ENCODE results near the gene TFEB.

The TFEB gene

DNA sequence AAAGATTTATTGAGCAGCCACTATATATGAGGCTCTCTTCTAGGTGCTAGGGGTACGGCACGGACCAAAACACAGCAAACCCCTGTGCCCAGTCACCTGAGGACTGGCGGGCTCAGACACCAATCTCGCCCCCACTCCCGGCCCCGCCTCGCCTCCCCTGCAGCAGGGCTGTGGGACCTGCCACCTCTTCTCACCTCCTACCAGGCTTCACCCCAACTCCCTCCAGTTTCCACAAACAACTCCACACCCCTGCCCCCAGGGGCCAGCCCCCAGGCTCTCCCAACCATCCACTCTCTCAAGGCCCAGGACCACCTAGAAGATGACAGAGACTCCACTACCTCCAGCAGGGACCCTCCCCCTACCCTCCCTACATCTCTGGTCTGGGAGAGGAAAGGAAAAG is 6.5 kb downstream of the TFEB start:
- no peaks in the 10 kb centered on the region for H3K79me2 ChIP-seq (ENCODE audit: control insufficient read depth, insufficient read depth, low read length, unreplicated experiment)
- H3K36me3 ChIP-seq (ENCODE audit: insufficient read depth, low read length), result no peaks in the 10 kb centered on the region
- no peak overlapping the region for H2AFZ ChIP-seq (ENCODE audit: low read length, unreplicated experiment)
- H3K27me3 ChIP-seq (ENCODE audit: insufficient read depth, low read length), result no peaks in the 10 kb centered on the region
- no peak overlapping the region for H3K4me3 ChIP-seq (ENCODE audit: low read depth, low read length)
- no peak overlapping the region for H3K27ac ChIP-seq (ENCODE audit: low read depth, low read length)
- peaks cover 34% of the 10 kb centered on the region for H3K4me1 ChIP-seq (ENCODE audit: control insufficient read depth, insufficient read depth, low read length, unreplicated experiment)

DNA sequence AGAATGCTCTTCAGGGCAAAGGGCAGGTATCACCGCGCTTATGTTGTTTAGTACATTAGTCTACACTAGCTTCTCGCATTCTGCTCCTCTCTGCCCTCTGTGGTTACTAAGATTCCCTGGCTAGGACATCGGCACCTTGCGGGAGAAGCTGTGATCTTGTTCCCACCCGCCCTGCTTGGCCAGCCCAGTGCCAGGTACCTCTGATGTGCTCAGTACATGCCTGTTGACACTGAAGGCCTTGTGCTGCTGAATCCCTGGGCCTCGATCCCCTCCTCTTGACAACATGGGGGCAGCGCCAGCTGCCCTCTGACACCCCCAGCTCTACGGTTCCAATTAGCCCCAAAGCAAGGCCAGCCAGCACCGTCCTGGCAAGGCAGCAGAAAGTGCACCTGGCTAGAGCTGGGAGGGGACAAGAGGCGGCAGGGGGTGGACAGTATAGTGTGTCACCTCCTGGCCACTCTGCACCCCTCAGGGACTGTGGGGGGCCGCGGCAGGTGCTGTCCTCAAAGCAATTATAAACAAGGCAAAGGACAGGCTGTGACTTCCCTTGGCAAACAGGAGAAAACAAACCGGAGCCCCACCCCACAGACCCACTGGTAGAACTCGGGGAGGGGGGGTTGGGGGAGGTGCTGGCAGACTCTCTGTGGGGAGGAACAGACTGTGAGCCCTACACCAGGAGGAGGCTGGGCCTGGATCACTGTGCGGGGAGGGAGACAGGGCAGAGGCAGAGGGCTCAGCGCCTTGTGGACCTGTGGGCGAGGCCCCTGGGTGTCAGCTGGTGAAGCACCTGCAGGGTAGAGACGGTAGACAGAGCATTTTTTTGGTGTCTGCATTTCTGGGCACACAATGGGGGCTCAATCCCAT is 7.1 kb downstream of the TFEB start:
- H3K4me1 ChIP-seq (ENCODE audit: control insufficient read depth, insufficient read depth, low read length, unreplicated experiment), result peaks cover 36% of the 10 kb centered on the region

DNA sequence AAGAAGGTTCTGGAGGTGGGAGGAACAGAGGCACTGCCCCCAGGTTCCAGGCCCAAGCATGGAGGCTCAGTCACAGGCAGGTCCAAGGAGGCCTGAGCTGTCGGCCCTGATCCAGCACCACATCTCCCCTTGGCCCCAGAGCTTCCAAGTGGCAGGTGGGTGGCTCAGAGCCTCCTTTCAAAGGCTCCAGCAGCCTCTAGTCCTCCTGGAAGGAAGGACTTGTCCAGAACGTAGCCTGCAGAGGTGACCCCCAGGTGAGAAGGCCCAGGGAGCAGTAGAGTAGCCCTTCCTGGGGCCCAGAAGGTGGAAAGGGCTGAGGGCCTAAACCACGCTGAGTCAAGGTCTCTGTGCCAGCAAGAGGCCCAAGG is 7.7 kb downstream of the TFEB start:
- Histone ChIP-seq H3K27me3 (ENCODE audit: insufficient read depth, low read length) (no peaks in the 10 kb centered on the region), H3K36me3 (ENCODE audit: insufficient read depth, low read length) (no peaks in the 10 kb centered on the region), H3K79me2 (ENCODE audit: control insufficient read depth, insufficient read depth, low read length, unreplicated experiment) (no peaks in the 10 kb centered on the region), H2AFZ (ENCODE audit: low read length, unreplicated experiment) (no peak overlapping the region), H3K4me3 (ENCODE audit: low read depth, low read length) (no peak overlapping the region), H3K4me1 (ENCODE audit: control insufficient read depth, insufficient read depth, low read length, unreplicated experiment) (peaks cover 36% of the 10 kb centered on the region), H3K27ac (ENCODE audit: low read depth, low read length) (no peak overlapping the region)

More for the DNA sequence above, 7.1 kb downstream of the TFEB start:
- H3K27me3 ChIP-seq (ENCODE audit: insufficient read depth, low read length), result no peaks in the 10 kb centered on the region
- no peaks in the 10 kb centered on the region for H3K36me3 ChIP-seq (ENCODE audit: insufficient read depth, low read length)
- H2AFZ ChIP-seq (ENCODE audit: low read length, unreplicated experiment), result no peak overlapping the region
- H3K4me3 ChIP-seq (ENCODE audit: low read depth, low read length), result no peak overlapping the region
- H3K79me2 ChIP-seq (ENCODE audit: control insufficient read depth, insufficient read depth, low read length, unreplicated experiment), result no peaks in the 10 kb centered on the region
- H3K27ac ChIP-seq (ENCODE audit: low read depth, low read length), result no peak overlapping the region

DNA sequence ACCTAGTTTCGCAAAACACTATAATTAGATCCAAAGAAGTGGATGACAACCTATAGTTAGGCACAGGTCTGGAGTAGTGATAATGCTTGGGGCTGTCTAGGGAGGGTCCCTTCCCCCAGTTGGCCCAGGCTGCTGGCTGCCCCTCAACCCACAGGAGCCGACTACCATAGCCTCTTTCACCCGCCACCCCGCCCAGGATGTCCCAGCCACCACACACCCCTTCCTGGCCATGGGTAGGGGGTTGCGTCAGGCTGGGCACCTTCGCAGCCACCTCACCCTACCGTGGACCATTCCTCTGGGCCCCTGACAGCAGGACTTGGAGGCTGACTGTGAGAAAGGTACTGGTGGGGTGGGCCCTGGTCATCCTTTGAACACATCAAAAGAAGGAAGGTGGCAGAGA is 8.5 kb downstream of the TFEB start:
- peaks cover 34% of the 10 kb centered on the region for H3K4me1 ChIP-seq (ENCODE audit: control insufficient read depth, insufficient read depth, low read length, unreplicated experiment)
- H3K4me3 ChIP-seq (ENCODE audit: low read depth, low read length), result no peak overlapping the region
- no peaks in the 10 kb centered on the region for H3K27me3 ChIP-seq (ENCODE audit: insufficient read depth, low read length)
- H3K79me2 ChIP-seq (ENCODE audit: control insufficient read depth, insufficient read depth, low read length, unreplicated experiment), result no peaks in the 10 kb centered on the region
- H2AFZ ChIP-seq (ENCODE audit: low read length, unreplicated experiment), result no peak overlapping the region
- H3K36me3 ChIP-seq (ENCODE audit: insufficient read depth, low read length), result no peaks in the 10 kb centered on the region
- H3K27ac ChIP-seq (ENCODE audit: low read depth, low read length), result no peak overlapping the region

DNA sequence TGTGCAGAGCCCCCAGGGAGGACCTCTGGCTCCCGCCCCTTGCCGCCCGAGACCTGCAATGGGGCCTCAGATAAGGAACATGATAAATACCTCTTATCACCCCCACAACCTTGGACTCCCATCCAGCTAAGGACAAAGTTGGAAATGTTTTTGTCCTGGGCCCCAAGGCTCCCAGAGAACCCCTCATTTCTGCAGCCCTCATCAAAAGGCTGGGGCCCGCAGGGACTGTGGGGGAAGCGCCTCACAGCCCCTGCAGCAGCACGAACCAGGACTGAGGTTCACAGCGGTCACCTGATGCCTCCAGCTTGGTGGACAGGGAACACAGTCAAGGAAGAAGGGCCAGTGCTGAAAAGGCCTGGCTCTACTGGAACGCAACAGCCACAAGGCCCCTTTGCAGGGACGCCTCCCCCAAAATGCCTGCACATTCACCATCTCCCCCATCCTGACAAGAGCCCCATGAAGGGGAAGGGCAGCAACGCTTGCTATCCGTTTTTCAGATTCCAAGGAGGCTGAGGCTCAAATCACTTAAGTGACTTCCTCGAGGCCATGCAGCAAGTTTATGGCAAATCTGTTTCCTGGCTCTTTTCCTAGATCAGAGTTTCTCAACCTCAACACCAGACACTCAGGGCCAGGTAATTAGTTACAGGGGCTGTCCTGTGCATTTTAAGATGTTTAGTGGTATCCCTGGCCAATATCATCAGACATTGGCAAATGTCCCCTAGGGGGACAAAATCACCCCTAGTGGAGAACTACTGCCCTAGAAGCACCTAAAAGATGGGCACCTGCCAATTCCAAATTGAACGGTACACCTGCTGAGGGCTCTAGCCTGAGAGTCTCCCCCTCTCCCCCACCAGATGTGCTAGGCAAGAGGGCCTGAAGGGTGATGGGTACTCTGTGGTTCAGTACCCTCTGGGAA is 10.6 kb downstream of the TFEB start:
- H3K27ac ChIP-seq (ENCODE audit: low read depth, low read length), result no peak overlapping the region
- H3K4me3 ChIP-seq (ENCODE audit: low read depth, low read length), result no peak overlapping the region
- H3K36me3 ChIP-seq (ENCODE audit: insufficient read depth, low read length), result no peaks in the 10 kb centered on the region
- no peaks in the 10 kb centered on the region for H3K27me3 ChIP-seq (ENCODE audit: insufficient read depth, low read length)
- H2AFZ ChIP-seq (ENCODE audit: low read length, unreplicated experiment), result no peak overlapping the region
- peaks cover 19% of the 10 kb centered on the region for H3K4me1 ChIP-seq (ENCODE audit: control insufficient read depth, insufficient read depth, low read length, unreplicated experiment)
- H3K79me2 ChIP-seq (ENCODE audit: control insufficient read depth, insufficient read depth, low read length, unreplicated experiment), result no peaks in the 10 kb centered on the region

DNA sequence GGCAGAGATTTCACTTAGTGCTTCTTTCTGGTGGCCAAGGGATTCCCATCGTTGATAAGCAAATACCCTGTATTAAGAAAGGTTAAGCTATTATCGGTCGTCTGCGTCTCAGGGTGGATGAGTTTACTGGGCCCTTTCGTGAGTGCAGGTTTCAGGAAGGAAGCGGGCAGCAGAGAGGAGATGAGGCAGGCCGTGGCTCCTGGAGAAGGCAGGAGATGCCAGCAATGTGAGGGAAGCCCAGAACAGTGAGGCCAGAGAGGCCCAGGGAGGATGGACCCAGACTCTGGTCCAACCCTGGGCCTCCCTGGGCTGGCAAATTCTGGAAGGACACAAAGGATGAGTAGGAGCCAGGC is 11.2 kb downstream of the TFEB start:
- Histone ChIP-seq H3K4me3 (ENCODE audit: low read depth, low read length) (no peak overlapping the region), H2AFZ (ENCODE audit: low read length, unreplicated experiment) (no peak overlapping the region), H3K27me3 (ENCODE audit: insufficient read depth, low read length) (no peaks in the 10 kb centered on the region), H3K4me1 (ENCODE audit: control insufficient read depth, insufficient read depth, low read length, unreplicated experiment) (peaks cover 19% of the 10 kb centered on the region), H3K27ac (ENCODE audit: low read depth, low read length) (no peak overlapping the region), H3K79me2 (ENCODE audit: control insufficient read depth, insufficient read depth, low read length, unreplicated experiment) (no peaks in the 10 kb centered on the region), H3K36me3 (ENCODE audit: insufficient read depth, low read length) (no peaks in the 10 kb centered on the region)

DNA sequence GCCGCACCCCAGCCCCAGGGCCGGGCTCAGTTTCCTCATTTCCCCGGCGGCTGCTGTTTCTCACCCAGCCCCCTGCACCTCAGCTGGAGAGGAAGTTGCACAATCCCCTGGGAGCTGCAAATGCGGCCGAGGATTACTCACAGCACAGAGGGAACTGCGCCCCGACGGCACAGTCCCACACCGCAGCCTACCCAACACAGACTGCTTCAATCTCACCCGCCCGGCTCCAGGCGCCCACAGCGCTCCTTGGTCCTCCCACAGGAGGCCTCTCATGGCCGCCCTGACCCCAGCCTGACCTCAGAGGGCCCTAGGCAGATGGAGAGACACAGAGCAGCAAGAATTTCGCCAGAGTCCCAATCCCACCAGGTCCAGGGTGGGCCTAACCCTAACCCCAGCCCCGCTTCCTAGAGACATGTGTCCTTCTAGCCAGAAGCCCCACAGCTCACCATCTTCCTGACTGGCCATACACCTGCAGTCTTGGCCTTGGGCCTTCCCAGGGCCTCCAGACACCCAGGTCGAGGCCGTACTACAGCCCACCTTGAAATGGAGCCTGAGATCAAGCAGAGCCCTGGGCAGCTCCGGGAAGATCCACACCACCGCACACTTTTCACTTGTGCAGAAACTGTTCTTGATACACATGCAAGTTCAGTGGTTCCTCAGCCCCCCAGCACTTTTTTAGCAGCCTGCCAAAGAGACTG is 11.7 kb downstream of the TFEB start:
- no peaks in the 10 kb centered on the region for H3K27me3 ChIP-seq (ENCODE audit: insufficient read depth, low read length)
- peaks cover 19% of the 10 kb centered on the region for H3K4me1 ChIP-seq (ENCODE audit: control insufficient read depth, insufficient read depth, low read length, unreplicated experiment)
- H3K27ac ChIP-seq (ENCODE audit: low read depth, low read length), result no peak overlapping the region
- no peak overlapping the region for H2AFZ ChIP-seq (ENCODE audit: low read length, unreplicated experiment)
- no peak overlapping the region for H3K4me3 ChIP-seq (ENCODE audit: low read depth, low read length)
- no peaks in the 10 kb centered on the region for H3K36me3 ChIP-seq (ENCODE audit: insufficient read depth, low read length)
- H3K79me2 ChIP-seq (ENCODE audit: control insufficient read depth, insufficient read depth, low read length, unreplicated experiment), result no peaks in the 10 kb centered on the region

DNA sequence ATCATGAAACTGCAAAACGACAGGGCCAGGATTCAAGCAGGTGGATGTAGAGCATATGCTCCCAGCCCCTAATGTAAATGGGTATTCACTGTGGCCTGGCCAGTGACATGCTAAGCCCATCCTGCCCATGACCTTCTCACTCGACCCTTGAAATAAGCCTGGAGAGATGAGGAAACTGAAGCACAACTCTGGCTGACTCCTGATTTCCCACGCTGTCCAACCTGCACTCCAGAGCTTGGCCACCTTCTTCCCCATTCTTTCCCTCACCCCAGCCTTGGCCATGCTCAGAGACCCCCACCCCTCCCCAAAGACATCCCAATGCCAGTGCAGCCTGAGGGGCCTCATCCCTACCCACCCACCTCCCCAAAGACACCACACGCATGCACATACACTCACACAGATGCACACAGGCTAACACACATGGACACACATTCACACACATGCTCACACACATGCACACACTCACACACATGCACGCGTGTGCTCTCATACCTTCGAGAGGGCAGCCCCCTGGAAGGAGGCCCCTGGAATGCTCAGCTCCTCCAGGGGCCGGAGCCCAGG is 12.4 kb downstream of the TFEB start:
- Histone ChIP-seq H3K4me3 (ENCODE audit: low read depth, low read length) (no peak overlapping the region), H3K36me3 (ENCODE audit: insufficient read depth, low read length) (no peaks in the 10 kb centered on the region), H2AFZ (ENCODE audit: low read length, unreplicated experiment) (no peak overlapping the region), H3K4me1 (ENCODE audit: control insufficient read depth, insufficient read depth, low read length, unreplicated experiment) (peaks cover 19% of the 10 kb centered on the region), H3K27ac (ENCODE audit: low read depth, low read length) (no peak overlapping the region), H3K27me3 (ENCODE audit: insufficient read depth, low read length) (no peaks in the 10 kb centered on the region), H3K79me2 (ENCODE audit: control insufficient read depth, insufficient read depth, low read length, unreplicated experiment) (no peaks in the 10 kb centered on the region)

DNA sequence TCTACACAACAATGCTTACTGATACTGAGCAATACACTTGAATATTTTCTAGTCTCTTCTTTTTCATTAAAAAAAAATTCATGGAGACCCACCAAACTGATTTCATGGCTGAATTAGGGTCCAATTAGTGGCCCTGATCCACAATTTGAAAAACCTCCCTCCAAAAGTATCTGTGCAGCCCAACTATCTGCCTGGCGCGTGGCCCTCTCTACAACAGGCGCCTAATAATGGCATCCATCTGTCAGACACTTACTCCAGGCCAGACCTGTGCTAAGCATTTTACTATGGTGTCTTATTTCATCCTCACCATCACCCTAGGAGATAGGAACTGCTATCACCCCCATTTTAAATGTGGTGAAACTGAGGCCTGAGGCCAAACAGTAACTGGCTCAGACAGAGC is 14.0 kb downstream of the TFEB start:
- Histone ChIP-seq H2AFZ (ENCODE audit: low read length, unreplicated experiment) (no peak overlapping the region), H3K79me2 (ENCODE audit: control insufficient read depth, insufficient read depth, low read length, unreplicated experiment) (no peaks in the 10 kb centered on the region), H3K27me3 (ENCODE audit: insufficient read depth, low read length) (no peaks in the 10 kb centered on the region), H3K36me3 (ENCODE audit: insufficient read depth, low read length) (no peaks in the 10 kb centered on the region), H3K27ac (ENCODE audit: low read depth, low read length) (no peak overlapping the region), H3K4me3 (ENCODE audit: low read depth, low read length) (no peak overlapping the region), H3K4me1 (ENCODE audit: control insufficient read depth, insufficient read depth, low read length, unreplicated experiment) (peaks cover 19% of the 10 kb centered on the region)

DNA sequence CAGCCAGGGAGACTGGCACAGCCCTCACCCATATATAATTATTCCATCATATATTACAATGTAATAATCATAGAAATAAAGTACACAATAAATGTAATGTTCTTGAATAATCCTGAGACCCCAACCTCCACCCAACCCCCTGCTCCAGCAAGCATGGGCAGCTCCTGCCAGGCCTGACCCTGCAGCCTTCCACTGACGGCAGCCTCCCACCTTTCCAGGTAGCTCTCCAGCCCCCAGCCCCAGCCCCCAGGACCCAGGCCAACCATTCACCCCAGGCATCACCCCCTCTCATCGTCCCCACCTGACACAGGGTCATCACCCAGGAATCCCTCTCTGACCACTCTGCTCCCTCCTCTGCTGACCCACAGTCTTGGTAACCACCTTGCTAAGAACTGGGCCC is 14.6 kb downstream of the TFEB start:
- H3K36me3 ChIP-seq (ENCODE audit: insufficient read depth, low read length), result no peaks in the 10 kb centered on the region
- H3K4me1 ChIP-seq (ENCODE audit: control insufficient read depth, insufficient read depth, low read length, unreplicated experiment), result peaks cover 19% of the 10 kb centered on the region
- H3K4me3 ChIP-seq (ENCODE audit: low read depth, low read length), result no peak overlapping the region
- no peak overlapping the region for H3K27ac ChIP-seq (ENCODE audit: low read depth, low read length)
- H2AFZ ChIP-seq (ENCODE audit: low read length, unreplicated experiment), result no peak overlapping the region
- no peaks in the 10 kb centered on the region for H3K79me2 ChIP-seq (ENCODE audit: control insufficient read depth, insufficient read depth, low read length, unreplicated experiment)
- H3K27me3 ChIP-seq (ENCODE audit: insufficient read depth, low read length), result no peaks in the 10 kb centered on the region
